Vagina (tissue), 2 donors: ENCODE results near the gene PDLIM3. TPM values are rescaled to one million over a fixed set of nuclear protein-coding genes. Genes with fewer than 3 reads are reported as not detected.

Source experiments
- DNase-seq, 2 donors: peaks; one replicate each; pipeline ENCODE4 v3.0.0-alpha.2; 2017; ENCODE audit errors: extremely low spot score in 2 of 2
- H3K27ac ChIP-seq: fragments of 200-600 bp; sonication (generic); one replicate; pipeline ENCODE4 v1.5.1; 2019
- H3K27me3 ChIP-seq: fragments of 200-600 bp; sonication (generic); one replicate; pipeline ENCODE4 v1.5.1; 2019
- H3K36me3 ChIP-seq, 2 donors: fragments of 200-600 bp; sonication (generic); one replicate each; pipeline ENCODE4 v1.5.1; 2017 to 2019
- H3K4me1 ChIP-seq: fragments of 200-600 bp; sonication (generic); one replicate; pipeline ENCODE4 v1.5.1; 2019
- H3K4me3 ChIP-seq, 2 donors: fragments of 200-600 bp; sonication (generic); 1 replicate in 1 of 2; 2 replicates in 1 of 2; pipeline ENCODE4 v1.5.1; 2016 to 2019
- H3K9me3 ChIP-seq: fragments of 200-600 bp; sonication (generic); one replicate; pipeline ENCODE4 v1.5.1; 2019
- POLR2A ChIP-seq, 2 donors: fragments of 450-650 bp; IDR thresholded peaks; one replicate each; pipeline ENCODE4 v1.6.1; 2017; ENCODE audit warnings: antibody characterized with exemption in 2 of 2, mild to moderate bottlenecking in 2 of 2, moderate library complexity in 2 of 2
- POLR2AphosphoS5 ChIP-seq, 2 donors: sonication (generic); formaldehyde crosslinking; IDR thresholded peaks; one replicate each; pipeline ENCODE4 v1.9.0; 2017; ENCODE audit warnings: antibody characterized with exemption in 2 of 2, mild to moderate bottlenecking in 2 of 2, low read depth in 1 of 2; ENCODE audit not compliant: insufficient read depth in 1 of 2
- intact Hi-C: fragments of 100-400 bp; cut with DNase I; formaldehyde crosslinking; loops from one replicate; pipeline ENCODE4 v1.15.1; 2023
- total RNA-seq: library from RNA; depleted of rRNA; stranded (reverse); fragments of >200 nt; gene quantifications from one replicate; pipeline ENCODE4 v1.2.3, GENCODE V29; 2016
- TF ChIP-seq, protein P1 (sequence below), 3 experiments: fragments of 450-650 bp in 2 of 3; fragments of 200-600 bp in 1 of 3; sonication (generic) in 1 of 3; IDR thresholded peaks; one replicate each; pipeline ENCODE4 v1.5.1; 2017 to 2019; ENCODE audit warnings: antibody characterized with exemption in 3 of 3, mild to moderate bottlenecking in 2 of 3, moderate library complexity in 2 of 3

PDLIM3 gene
- total RNA-seq, 1 donor from 2014 or later, result 148 TPM

DNA sequence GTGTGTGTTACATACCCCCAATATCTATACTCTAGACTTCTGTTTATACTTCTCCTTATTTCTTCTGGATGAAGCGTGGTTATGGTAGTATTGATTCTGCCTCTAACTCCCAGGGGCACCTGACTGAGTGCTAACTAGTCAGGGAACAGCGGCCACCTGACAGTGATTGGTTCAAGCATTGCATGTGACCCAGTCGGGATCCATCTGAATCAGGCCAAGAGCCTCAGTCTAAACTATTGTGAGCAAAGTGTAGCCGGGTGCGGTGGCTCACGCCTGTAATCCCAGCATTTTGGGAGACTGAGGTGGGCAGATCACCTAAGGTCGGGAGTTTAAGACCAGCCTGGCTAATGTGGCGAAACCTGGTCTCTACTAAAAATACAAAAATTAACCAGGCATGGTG is 73.7 kb downstream of the PDLIM3 start:
- Histone ChIP-seq H3K9me3 (no peaks in the 10 kb centered on the region), H3K36me3 (no peaks in the 10 kb centered on the region), H3K4me3 (no peak overlapping the region), H3K4me1 (no peaks in the 10 kb centered on the region), H3K27me3 (no peaks in the 10 kb centered on the region), H3K27ac (no peak overlapping the region)
- TF ChIP-seq, protein P1, sequence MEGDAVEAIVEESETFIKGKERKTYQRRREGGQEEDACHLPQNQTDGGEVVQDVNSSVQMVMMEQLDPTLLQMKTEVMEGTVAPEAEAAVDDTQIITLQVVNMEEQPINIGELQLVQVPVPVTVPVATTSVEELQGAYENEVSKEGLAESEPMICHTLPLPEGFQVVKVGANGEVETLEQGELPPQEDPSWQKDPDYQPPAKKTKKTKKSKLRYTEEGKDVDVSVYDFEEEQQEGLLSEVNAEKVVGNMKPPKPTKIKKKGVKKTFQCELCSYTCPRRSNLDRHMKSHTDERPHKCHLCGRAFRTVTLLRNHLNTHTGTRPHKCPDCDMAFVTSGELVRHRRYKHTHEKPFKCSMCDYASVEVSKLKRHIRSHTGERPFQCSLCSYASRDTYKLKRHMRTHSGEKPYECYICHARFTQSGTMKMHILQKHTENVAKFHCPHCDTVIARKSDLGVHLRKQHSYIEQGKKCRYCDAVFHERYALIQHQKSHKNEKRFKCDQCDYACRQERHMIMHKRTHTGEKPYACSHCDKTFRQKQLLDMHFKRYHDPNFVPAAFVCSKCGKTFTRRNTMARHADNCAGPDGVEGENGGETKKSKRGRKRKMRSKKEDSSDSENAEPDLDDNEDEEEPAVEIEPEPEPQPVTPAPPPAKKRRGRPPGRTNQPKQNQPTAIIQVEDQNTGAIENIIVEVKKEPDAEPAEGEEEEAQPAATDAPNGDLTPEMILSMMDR (IDR thresholded peaks at IDR 0.05), result no peak
- TF ChIP-seq POLR2A (IDR thresholded peaks at IDR 0.05) (no peak), POLR2AphosphoS5 (IDR thresholded peaks at IDR 0.05; ENCODE audit: insufficient read depth in 1 of 2, low read depth in 1 of 2) (no peak)
- intact Hi-C loops, result loop anchor here (5.0 kb wide), 1 partner anchor 446 kb away; no protein-coding TSS in a partner anchor
- DNase-seq, result no peak

DNA sequence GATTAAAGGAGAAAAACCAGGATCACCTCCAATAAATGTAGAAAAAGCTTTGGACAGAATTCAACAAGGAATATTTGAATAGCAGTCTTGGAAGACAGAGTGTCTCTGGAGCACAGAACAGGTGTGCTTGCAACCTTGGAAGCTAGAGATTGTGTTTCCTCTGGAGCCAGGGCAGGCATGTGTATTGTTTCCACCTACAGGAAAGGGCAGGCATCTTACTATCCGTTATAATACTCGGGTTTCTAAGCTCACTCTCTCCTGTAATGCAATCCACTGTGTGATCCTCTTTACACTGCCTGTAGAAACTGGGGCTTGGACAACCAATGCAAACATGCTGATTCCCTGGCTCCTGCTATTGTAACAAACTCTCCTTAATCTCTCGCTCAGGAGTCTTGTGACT is 78.2 kb downstream of the PDLIM3 start:
- Histone ChIP-seq H3K27ac (no peak overlapping the region), H3K4me3 (no peak overlapping the region), H3K36me3 (no peaks in the 10 kb centered on the region), H3K27me3 (no peaks in the 10 kb centered on the region), H3K4me1 (no peaks in the 10 kb centered on the region), H3K9me3 (no peaks in the 10 kb centered on the region)
- TF ChIP-seq, protein P1 (IDR thresholded peaks at IDR 0.05), result no peak
- TF ChIP-seq POLR2AphosphoS5 (IDR thresholded peaks at IDR 0.05; ENCODE audit: insufficient read depth in 1 of 2, low read depth in 1 of 2), result no peak
- no peak for TF ChIP-seq POLR2A (IDR thresholded peaks at IDR 0.05)
- no peak for DNase-seq
- intact Hi-C loops, result no loop called here

DNA sequence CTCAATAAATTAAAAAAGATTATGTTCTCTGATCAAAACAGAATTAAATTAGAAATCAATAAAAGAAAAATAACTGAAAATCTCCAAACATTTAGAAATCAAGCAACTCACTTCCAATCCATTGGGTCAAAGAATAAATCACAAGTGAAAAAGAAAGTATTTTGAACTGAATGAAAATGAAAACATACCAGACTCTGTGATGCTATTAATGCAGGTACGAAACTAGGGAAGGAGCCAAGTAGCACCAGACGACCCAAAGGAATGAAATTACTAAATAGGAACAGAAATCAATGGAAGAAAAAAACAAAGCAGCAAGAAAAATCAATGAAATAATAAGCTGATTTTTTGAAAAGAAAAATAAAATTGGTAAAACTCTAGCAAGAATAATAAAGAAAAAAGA is 79.2 kb downstream of the PDLIM3 start:
- H3K4me1 ChIP-seq, result no peaks in the 10 kb centered on the region
- TF ChIP-seq, protein P1 (IDR thresholded peaks at IDR 0.05), result no peak
- TF ChIP-seq POLR2A (IDR thresholded peaks at IDR 0.05), result no peak
- no peak for TF ChIP-seq POLR2AphosphoS5 (IDR thresholded peaks at IDR 0.05; ENCODE audit: insufficient read depth in 1 of 2, low read depth in 1 of 2)

More for the DNA sequence above, 79.2 kb downstream of the PDLIM3 start:
- intact Hi-C loops, result no loop called here
- Histone ChIP-seq H3K4me3 (no peak overlapping the region), H3K27ac (no peak overlapping the region), H3K9me3 (no peaks in the 10 kb centered on the region), H3K36me3 (no peaks in the 10 kb centered on the region), H3K27me3 (no peaks in the 10 kb centered on the region)
- no peak for DNase-seq

Other genes starting within 250 kb of the PDLIM3 start
- 0.49 TPM for gene LRP2BP, start 139.6 kb downstream of the PDLIM3 start, total RNA-seq
- gene ANKRD37, start 138.7 kb downstream of the PDLIM3 start, total RNA-seq, result 56.7 TPM
- 20.4 TPM for gene UFSP2, start 109.5 kb downstream of the PDLIM3 start, total RNA-seq
- 1.2 TPM for gene CCDC110, start 63.8 kb downstream of the PDLIM3 start, total RNA-seq